Natural killer cell (primary cell): Measurements from ENCODE around the gene PPP2R5B. TPM values are rescaled to one million over a fixed set of nuclear protein-coding genes. Genes with fewer than 3 reads are reported as not detected.
A peak's percentile ranks its signal among the peaks of the same experiment; 100 is the strongest.

ENCODE experiments used
- ATAC-seq, 3 donors: fragments of 150-1000 bp in 2 of 3; fragments of 200-7000 bp in 1 of 3; cut with Tn5 transposase; 1 replicate in 1 of 3; 2 replicates in 2 of 3; pipeline ENCODE4 v1.10.0; 2021; ENCODE audit warnings: mild to moderate bottlenecking in 2 of 3, moderate library complexity in 2 of 3
- DNase-seq, 2 donors: peaks; one replicate each; pipeline versions ENCODE4 v3.0.0 to v3.0.0-alpha.2; 2013 to 2021; ENCODE audit warnings: mixed read lengths in 1 of 2
- H3K27ac ChIP-seq: one replicate; pipeline ENCODE4 v1.5.1; 2013; ENCODE audit warnings: mild to moderate bottlenecking, low read length
- H3K27me3 ChIP-seq: one replicate; pipeline ENCODE4 v1.6.1; 2013; ENCODE audit warnings: low read length; ENCODE audit not compliant: control insufficient read depth, insufficient read depth
- H3K36me3 ChIP-seq: one replicate; pipeline ENCODE4 v1.6.1; 2013; ENCODE audit warnings: low read length; ENCODE audit not compliant: control insufficient read depth, insufficient read depth
- H3K4me1 ChIP-seq: one replicate; pipeline ENCODE4 v1.6.1; 2013; ENCODE audit warnings: low read length; ENCODE audit not compliant: control insufficient read depth, insufficient read depth
- H3K4me3 ChIP-seq: one replicate; pipeline ENCODE4 v1.5.1; 2013; ENCODE audit warnings: low read length
- H3K9me3 ChIP-seq: one replicate; pipeline ENCODE4 v1.6.1; 2013; ENCODE audit warnings: low read length; ENCODE audit not compliant: control insufficient read depth, insufficient read depth
- H3K27ac Mint-ChIP-seq, 2 donors: one replicate each; pipeline ENCODE4 v1.8.0; 2022; ENCODE audit warnings: mild to moderate bottlenecking in 2 of 2, mixed read lengths in 2 of 2, moderate library complexity in 1 of 2
- H3K27me3 Mint-ChIP-seq, 2 donors: one replicate each; pipeline ENCODE4 v1.8.0; 2022; ENCODE audit warnings: low read depth in 2 of 2, mixed read lengths in 2 of 2
- H3K36me3 Mint-ChIP-seq: one replicate; pipeline ENCODE4 v1.8.0; 2022; ENCODE audit warnings: mixed read lengths
- H3K4me1 Mint-ChIP-seq, 2 donors: one replicate each; pipeline ENCODE4 v1.8.0; 2022; ENCODE audit warnings: mixed read lengths in 2 of 2
- H3K4me3 Mint-ChIP-seq: one replicate; pipeline ENCODE4 v1.8.0; 2022; ENCODE audit warnings: mild to moderate bottlenecking, moderate library complexity, mixed read lengths
- H3K9me3 Mint-ChIP-seq, 2 donors: one replicate each; pipeline ENCODE4 v1.8.0; 2022; ENCODE audit warnings: mixed read lengths in 2 of 2
- CTCF ChIP-seq: fragments of 200-600 bp; IDR thresholded peaks from one replicate; pipeline ENCODE4 v1.8.0; 2022; ENCODE audit warnings: antibody characterized with exemption
- WGBS: methylation state at CpG from one replicate; pipeline ENCODE4 v1.1.7; 2013; ENCODE audit warnings: missing lambda C conversion rate; ENCODE audit not compliant: insufficient coverage; 5-methylcytosine and 5-hydroxymethylcytosine counted together
- intact Hi-C: fragments of 100-400 bp; cut with micrococcal nuclease; formaldehyde crosslinking; loops from one replicate; pipeline ENCODE4 v1.14.2; 2022
- total RNA-seq, 4 donors: library from RNA; stranded (reverse); fragments of 120-200 nt in 1 of 4; gene quantifications; one replicate each; pipeline versions ENCODE4 v1.2.3 to v1.2.4, GENCODE V29; 2013 to 2022

The PPP2R5B gene
- total RNA-seq, 3 donors from 2014 or later (not counting 1 experiment from before 2014, with no cell fraction given) = 27.8 to 31.5 (median 28.5) TPM

GRCh38 chr11:64896448-64897022, 28.0 kb upstream of the PPP2R5B start:
- H3K36me3 Mint-ChIP-seq = no peaks in the 10 kb centered on the region
- TF ChIP-seq CTCF = no peak
- no peak overlapping the region for H3K4me3 Mint-ChIP-seq
- H3K4me1 Mint-ChIP-seq = peaks cover 0 to 12% of the 10 kb centered on the region in 2 donors
- Histone ChIP-seq H3K9me3 (no peaks in the 10 kb centered on the region), H3K27me3 (no peaks in the 10 kb centered on the region), H3K4me3 (no peak overlapping the region), H3K36me3 (peaks cover 35% of the 10 kb centered on the region), H3K27ac (no peak overlapping the region), H3K4me1 (peaks cover 20% of the 10 kb centered on the region)
- H3K27ac Mint-ChIP-seq = peak overlapping the region; percentile 63 to 76
- no peak for DNase-seq
- H3K9me3 Mint-ChIP-seq = no peaks in the 10 kb centered on the region
- intact Hi-C loops = no loop called here
- WGBS = 92% methylated on average over 14 of the region's 14 CpGs
- ATAC-seq = no peak
- no peaks in the 10 kb centered on the region for H3K27me3 Mint-ChIP-seq

GRCh38 chr11:64897381-64898075, 27.0 kb upstream of the PPP2R5B start:
- Histone ChIP-seq H3K36me3 (peaks cover 42% of the 10 kb centered on the region), H3K27me3 (no peaks in the 10 kb centered on the region), H3K9me3 (no peaks in the 10 kb centered on the region), H3K4me1 (peaks cover 20% of the 10 kb centered on the region), H3K27ac (no peak overlapping the region), H3K4me3 (no peak overlapping the region)
- Mint-ChIP-seq H3K36me3 (no peaks in the 10 kb centered on the region), H3K4me3 (no peak overlapping the region), H3K4me1 (peaks cover 0 to 12% of the 10 kb centered on the region in 2 donors), H3K9me3 (no peaks in the 10 kb centered on the region), H3K27me3 (no peaks in the 10 kb centered on the region), H3K27ac (peak overlapping the region; percentile 9 to 60)
- no peak for DNase-seq
- intact Hi-C loops = no loop called here
- no peak for TF ChIP-seq CTCF
- WGBS = 98% methylated on average over 19 of the region's 19 CpGs
- no peak for ATAC-seq

- Histone ChIP-seq H3K27me3 (no peaks in the 10 kb centered on the region), H3K4me1 (peaks cover 17% of the 10 kb centered on the region), H3K4me3 (no peak overlapping the region), H3K9me3 (no peaks in the 10 kb centered on the region), H3K36me3 (peaks cover 45% of the 10 kb centered on the region), H3K27ac (no peak overlapping the region)
- Mint-ChIP-seq H3K4me1 (peaks cover 0 to 12% of the 10 kb centered on the region in 2 donors), H3K27me3 (no peaks in the 10 kb centered on the region), H3K27ac (no peak overlapping the region), H3K36me3 (no peaks in the 10 kb centered on the region), H3K9me3 (no peaks in the 10 kb centered on the region), H3K4me3 (no peak overlapping the region)
- WGBS = 95% methylated on average over 9 of the region's 9 CpGs
- intact Hi-C loops = no loop called here
- TF ChIP-seq CTCF = no peak
- DNase-seq = no peak
- ATAC-seq = no peak
Observed at GRCh38 chr11:64898076-64898445, 26.4 kb upstream of the PPP2R5B start.
